Measurements from ENCODE around the gene OR10A2. TPM values are rescaled to one million over a fixed set of nuclear protein-coding genes. Genes with fewer than 3 reads are reported as not detected.

Gene OR10A2
- total RNA-seq, 1 experiment from 2014 or later = not detected

GRCh38 chr11:6864438-6864837 lies 1.6 kb downstream of the OR10A2 start:
- TF ChIP-seq NR2C2 (CRISPR knock-in tag; IDR thresholded peaks at IDR 0.05) (no peak), ZNF396 (CRISPR knock-in tag; IDR thresholded peaks at IDR 0.05; ENCODE audit: borderline replicate concordance) (no peak), SP1 (CRISPR knock-in tag; conservative IDR thresholded peaks at IDR 0.05) (no peak), CTCF (IDR thresholded peaks at IDR 0.05) (no peak), FOXJ3 (CRISPR knock-in tag; IDR thresholded peaks at IDR 0.05; ENCODE audit: borderline replicate concordance) (no peak), ZMAT4 (CRISPR knock-in tag; IDR thresholded peaks at IDR 0.05) (no peak), GRHL2 (CRISPR knock-in tag; IDR thresholded peaks at IDR 0.05; ENCODE audit: insufficient replicate concordance, severe bottlenecking) (no peak)
- TF ChIP-seq, protein P1, sequence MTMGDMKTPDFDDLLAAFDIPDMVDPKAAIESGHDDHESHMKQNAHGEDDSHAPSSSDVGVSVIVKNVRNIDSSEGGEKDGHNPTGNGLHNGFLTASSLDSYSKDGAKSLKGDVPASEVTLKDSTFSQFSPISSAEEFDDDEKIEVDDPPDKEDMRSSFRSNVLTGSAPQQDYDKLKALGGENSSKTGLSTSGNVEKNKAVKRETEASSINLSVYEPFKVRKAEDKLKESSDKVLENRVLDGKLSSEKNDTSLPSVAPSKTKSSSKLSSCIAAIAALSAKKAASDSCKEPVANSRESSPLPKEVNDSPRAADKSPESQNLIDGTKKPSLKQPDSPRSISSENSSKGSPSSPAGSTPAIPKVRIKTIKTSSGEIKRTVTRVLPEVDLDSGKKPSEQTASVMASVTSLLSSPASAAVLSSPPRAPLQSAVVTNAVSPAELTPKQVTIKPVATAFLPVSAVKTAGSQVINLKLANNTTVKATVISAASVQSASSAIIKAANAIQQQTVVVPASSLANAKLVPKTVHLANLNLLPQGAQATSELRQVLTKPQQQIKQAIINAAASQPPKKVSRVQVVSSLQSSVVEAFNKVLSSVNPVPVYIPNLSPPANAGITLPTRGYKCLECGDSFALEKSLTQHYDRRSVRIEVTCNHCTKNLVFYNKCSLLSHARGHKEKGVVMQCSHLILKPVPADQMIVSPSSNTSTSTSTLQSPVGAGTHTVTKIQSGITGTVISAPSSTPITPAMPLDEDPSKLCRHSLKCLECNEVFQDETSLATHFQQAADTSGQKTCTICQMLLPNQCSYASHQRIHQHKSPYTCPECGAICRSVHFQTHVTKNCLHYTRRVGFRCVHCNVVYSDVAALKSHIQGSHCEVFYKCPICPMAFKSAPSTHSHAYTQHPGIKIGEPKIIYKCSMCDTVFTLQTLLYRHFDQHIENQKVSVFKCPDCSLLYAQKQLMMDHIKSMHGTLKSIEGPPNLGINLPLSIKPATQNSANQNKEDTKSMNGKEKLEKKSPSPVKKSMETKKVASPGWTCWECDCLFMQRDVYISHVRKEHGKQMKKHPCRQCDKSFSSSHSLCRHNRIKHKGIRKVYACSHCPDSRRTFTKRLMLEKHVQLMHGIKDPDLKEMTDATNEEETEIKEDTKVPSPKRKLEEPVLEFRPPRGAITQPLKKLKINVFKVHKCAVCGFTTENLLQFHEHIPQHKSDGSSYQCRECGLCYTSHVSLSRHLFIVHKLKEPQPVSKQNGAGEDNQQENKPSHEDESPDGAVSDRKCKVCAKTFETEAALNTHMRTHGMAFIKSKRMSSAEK (CRISPR knock-in tag; IDR thresholded peaks at IDR 0.05; ENCODE audit: borderline replicate concordance) = no peak
- TF ChIP-seq, protein P2, sequence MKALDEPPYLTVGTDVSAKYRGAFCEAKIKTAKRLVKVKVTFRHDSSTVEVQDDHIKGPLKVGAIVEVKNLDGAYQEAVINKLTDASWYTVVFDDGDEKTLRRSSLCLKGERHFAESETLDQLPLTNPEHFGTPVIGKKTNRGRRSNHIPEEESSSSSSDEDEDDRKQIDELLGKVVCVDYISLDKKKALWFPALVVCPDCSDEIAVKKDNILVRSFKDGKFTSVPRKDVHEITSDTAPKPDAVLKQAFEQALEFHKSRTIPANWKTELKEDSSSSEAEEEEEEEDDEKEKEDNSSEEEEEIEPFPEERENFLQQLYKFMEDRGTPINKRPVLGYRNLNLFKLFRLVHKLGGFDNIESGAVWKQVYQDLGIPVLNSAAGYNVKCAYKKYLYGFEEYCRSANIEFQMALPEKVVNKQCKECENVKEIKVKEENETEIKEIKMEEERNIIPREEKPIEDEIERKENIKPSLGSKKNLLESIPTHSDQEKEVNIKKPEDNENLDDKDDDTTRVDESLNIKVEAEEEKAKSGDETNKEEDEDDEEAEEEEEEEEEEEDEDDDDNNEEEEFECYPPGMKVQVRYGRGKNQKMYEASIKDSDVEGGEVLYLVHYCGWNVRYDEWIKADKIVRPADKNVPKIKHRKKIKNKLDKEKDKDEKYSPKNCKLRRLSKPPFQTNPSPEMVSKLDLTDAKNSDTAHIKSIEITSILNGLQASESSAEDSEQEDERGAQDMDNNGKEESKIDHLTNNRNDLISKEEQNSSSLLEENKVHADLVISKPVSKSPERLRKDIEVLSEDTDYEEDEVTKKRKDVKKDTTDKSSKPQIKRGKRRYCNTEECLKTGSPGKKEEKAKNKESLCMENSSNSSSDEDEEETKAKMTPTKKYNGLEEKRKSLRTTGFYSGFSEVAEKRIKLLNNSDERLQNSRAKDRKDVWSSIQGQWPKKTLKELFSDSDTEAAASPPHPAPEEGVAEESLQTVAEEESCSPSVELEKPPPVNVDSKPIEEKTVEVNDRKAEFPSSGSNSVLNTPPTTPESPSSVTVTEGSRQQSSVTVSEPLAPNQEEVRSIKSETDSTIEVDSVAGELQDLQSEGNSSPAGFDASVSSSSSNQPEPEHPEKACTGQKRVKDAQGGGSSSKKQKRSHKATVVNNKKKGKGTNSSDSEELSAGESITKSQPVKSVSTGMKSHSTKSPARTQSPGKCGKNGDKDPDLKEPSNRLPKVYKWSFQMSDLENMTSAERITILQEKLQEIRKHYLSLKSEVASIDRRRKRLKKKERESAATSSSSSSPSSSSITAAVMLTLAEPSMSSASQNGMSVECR (CRISPR knock-in tag; IDR thresholded peaks at IDR 0.05; ENCODE audit: borderline replicate concordance) = no peak
- DNase-seq (ENCODE audit: low spot score) (no peak), ATAC-seq (no peak)
- H3K27ac Mint-ChIP-seq = no peak overlapping the region
- peaks cover 4% of the 10 kb centered on the region; the same call in 1 of the 2 replicates for H3K36me3 Mint-ChIP-seq
- peaks cover 16% of the 10 kb centered on the region for H3K9me3 Mint-ChIP-seq
- no peaks in the 10 kb centered on the region; the same call in 1 of the 2 replicates for H3K27me3 Mint-ChIP-seq (ENCODE audit: low read depth)
- POLR2A ChIA-PET = no interaction called here
- H3K4me1 Mint-ChIP-seq = peaks cover 5% of the 10 kb centered on the region
- CTCF ChIA-PET = interaction anchor here (0.7 to 1.1 kb wide), 2 partner anchors 52 to 109 kb away, joined by 3 read pairs; no protein-coding TSS in a partner anchor
- no peak overlapping the region for H3K4me3 Mint-ChIP-seq

- Mint-ChIP-seq H3K27ac (no peak overlapping the region), H3K4me3 (no peak overlapping the region), H3K36me3 (no peaks in the 10 kb centered on the region), H3K9me3 (no peaks in the 10 kb centered on the region), H3K4me1 (no peaks in the 10 kb centered on the region), H3K27me3 (ENCODE audit: low read depth) (no peaks in the 10 kb centered on the region; the same call in 1 of the 2 replicates)
- no peak for DNase-seq (ENCODE audit: low spot score)
- ChIA-PET POLR2A (interaction anchor here (0.6 kb wide), 1 partner anchor 1033 kb away, joined by 3 read pairs; no protein-coding TSS in a partner anchor), CTCF (no interaction called here)
- no peak for ATAC-seq
- TF ChIP-seq ZNF232 (CRISPR knock-in tag; IDR thresholded peaks at IDR 0.05) (no peak), SP1 (CRISPR knock-in tag; conservative IDR thresholded peaks at IDR 0.05) (no peak), NR2C2 (CRISPR knock-in tag; IDR thresholded peaks at IDR 0.05) (no peak), CBFB (CRISPR knock-in tag; IDR thresholded peaks at IDR 0.05; ENCODE audit: low read depth) (no peak), FOXP1 (CRISPR knock-in tag; IDR thresholded peaks at IDR 0.05; ENCODE audit: borderline replicate concordance) (no peak), NFE2L1 (CRISPR knock-in tag; IDR thresholded peaks at IDR 0.05) (no peak), IRF2 (CRISPR knock-in tag; IDR thresholded peaks at IDR 0.05; ENCODE audit: borderline replicate concordance, low read depth) (no peak), ZNF416 (CRISPR knock-in tag; IDR thresholded peaks at IDR 0.05) (no peak), GTF2I (CRISPR knock-in tag; conservative IDR thresholded peaks at IDR 0.05) (no peak), GRHL2 (CRISPR knock-in tag; IDR thresholded peaks at IDR 0.05; ENCODE audit: insufficient replicate concordance, severe bottlenecking) (no peak), ATF1 (CRISPR knock-in tag; IDR thresholded peaks at IDR 0.05) (no peak), USF2 (CRISPR knock-in tag; IDR thresholded peaks at IDR 0.05) (no peak), FOXK1 (CRISPR knock-in tag; IDR thresholded peaks at IDR 0.05) (no peak)
- TF ChIP-seq, protein P3, sequence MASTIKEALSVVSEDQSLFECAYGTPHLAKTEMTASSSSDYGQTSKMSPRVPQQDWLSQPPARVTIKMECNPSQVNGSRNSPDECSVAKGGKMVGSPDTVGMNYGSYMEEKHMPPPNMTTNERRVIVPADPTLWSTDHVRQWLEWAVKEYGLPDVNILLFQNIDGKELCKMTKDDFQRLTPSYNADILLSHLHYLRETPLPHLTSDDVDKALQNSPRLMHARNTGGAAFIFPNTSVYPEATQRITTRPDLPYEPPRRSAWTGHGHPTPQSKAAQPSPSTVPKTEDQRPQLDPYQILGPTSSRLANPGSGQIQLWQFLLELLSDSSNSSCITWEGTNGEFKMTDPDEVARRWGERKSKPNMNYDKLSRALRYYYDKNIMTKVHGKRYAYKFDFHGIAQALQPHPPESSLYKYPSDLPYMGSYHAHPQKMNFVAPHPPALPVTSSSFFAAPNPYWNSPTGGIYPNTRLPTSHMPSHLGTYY (CRISPR knock-in tag; IDR thresholded peaks at IDR 0.05) = no peak
Measured at GRCh38 chr11:6871278-6871677, 8.4 kb downstream of the OR10A2 start.
